Activated T-cell treated with anti-CD3 and anti-CD28 coated beads, Interleukin-2, amount 50 U/mL, for 72 hours (primary cell): Measurements from ENCODE around the gene RAB7A. TPM values are rescaled to one million over a fixed set of nuclear protein-coding genes. Genes with fewer than 3 reads are reported as not detected.
"Not testable (repeated sequence)": the region's sequence is repeated elsewhere in the genome, so short reads cannot be mapped to it uniquely, and the experiment has no call there.

Experiments used
- ATAC-seq, 2 donors: fragments of 150-1000 bp; cut with Tn5 transposase; replicated peaks in 1 of 2; 2 replicates each; pipeline ENCODE4 v1.10.0; 2021; ENCODE audit warnings: moderate library complexity in 2 of 2, mild to moderate bottlenecking in 1 of 2
- DNase-seq, 2 donors: peaks; one replicate each; pipeline ENCODE4 v3.0.0; 2021 to 2022; ENCODE audit warnings: mixed read lengths in 1 of 2
- H3K27ac Mint-ChIP-seq: one replicate; pipeline ENCODE4 v1.8.0; 2022; ENCODE audit warnings: mild to moderate bottlenecking, moderate library complexity, mixed read lengths
- H3K27me3 Mint-ChIP-seq: one replicate; pipeline ENCODE4 v1.8.0; 2022; ENCODE audit warnings: low read depth, mixed read lengths
- H3K36me3 Mint-ChIP-seq, 2 donors: one replicate each; pipeline ENCODE4 v1.8.0; 2022; ENCODE audit warnings: mixed read lengths in 2 of 2, mild to moderate bottlenecking in 1 of 2; ENCODE audit not compliant: insufficient read depth in 2 of 2
- H3K4me1 Mint-ChIP-seq: one replicate; pipeline ENCODE4 v1.8.0; 2022; ENCODE audit warnings: low read depth, mixed read lengths
- H3K4me3 Mint-ChIP-seq, 2 donors: one replicate each; pipeline ENCODE4 v1.8.0; 2022; ENCODE audit warnings: mild to moderate bottlenecking in 2 of 2, mixed read lengths in 2 of 2, moderate library complexity in 2 of 2
- H3K9me3 Mint-ChIP-seq, 2 donors: one replicate each; pipeline ENCODE4 v1.8.0; 2022; ENCODE audit warnings: mixed read lengths in 2 of 2
- total RNA-seq, 2 donors: library from RNA; stranded (reverse); gene quantifications; one replicate each; pipeline ENCODE4 v1.2.3, GENCODE V29; 2022

The RAB7A gene
- total RNA-seq, 2 donors from 2014 or later = 204 to 206 TPM

GRCh38 chr3:128745742-128746141, 19.8 kb downstream of the RAB7A start:
- no peaks in the 10 kb centered on the region for H3K27me3 Mint-ChIP-seq
- H3K4me3 Mint-ChIP-seq = no peak overlapping the region
- peaks cover 45% of the 10 kb centered on the region for H3K4me1 Mint-ChIP-seq
- no peaks in the 10 kb centered on the region for H3K9me3 Mint-ChIP-seq
- peaks cover 3 to 29% of the 10 kb centered on the region in 2 donors for H3K36me3 Mint-ChIP-seq
- no peak for ATAC-seq
- no peak overlapping the region for H3K27ac Mint-ChIP-seq
- no peak for DNase-seq

DNA sequence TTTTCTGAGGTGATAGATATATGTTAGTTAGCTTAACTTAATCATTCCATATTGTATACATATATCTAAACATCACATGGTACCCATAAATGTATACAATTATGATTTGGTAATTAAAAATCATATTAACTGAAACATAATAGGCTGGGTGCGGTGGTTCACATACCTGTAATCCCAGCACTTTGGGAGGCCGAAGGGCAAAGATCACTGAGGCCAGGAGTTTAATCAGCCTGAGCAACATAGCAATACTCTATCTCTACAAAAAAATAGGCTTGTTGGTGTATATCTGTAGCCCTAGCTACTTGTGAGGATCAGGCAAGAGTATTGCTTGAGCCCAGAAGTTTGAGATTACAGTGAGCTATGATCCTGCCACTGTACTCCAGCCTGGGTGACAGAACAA, 20.9 kb downstream of the RAB7A start:
- Mint-ChIP-seq H3K36me3 (peaks cover 2 to 25% of the 10 kb centered on the region in 2 donors), H3K4me1 (peaks cover 44% of the 10 kb centered on the region), H3K27ac (no peak overlapping the region), H3K27me3 (no peaks in the 10 kb centered on the region), H3K4me3 (no peak overlapping the region), H3K9me3 (no peaks in the 10 kb centered on the region)
- DNase-seq (no peak), ATAC-seq (no peak)

DNA sequence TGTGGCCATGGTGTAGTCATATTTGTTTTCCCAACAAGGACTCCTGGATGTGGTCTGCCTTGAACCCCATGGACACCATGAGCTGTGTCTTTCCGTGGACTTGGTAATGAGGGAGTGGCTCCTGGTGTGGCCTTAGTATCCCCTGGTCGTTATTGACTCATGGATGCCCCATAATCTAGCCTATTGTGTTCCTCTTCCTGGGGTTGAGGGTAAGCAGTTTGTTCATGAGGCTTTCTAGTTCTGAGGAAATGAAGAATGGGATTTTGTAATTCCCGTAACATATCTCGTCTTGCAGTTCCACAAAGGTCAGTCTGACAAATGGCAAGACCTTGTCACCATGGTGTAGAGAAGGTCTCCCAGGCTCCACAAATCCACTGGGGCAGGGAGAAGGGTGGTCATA, 22.6 kb downstream of the RAB7A start:
- peaks cover 58% of the 10 kb centered on the region for H3K4me1 Mint-ChIP-seq
- DNase-seq = no peak
- H3K36me3 Mint-ChIP-seq = peaks cover 0 to 21% of the 10 kb centered on the region in 2 donors
- ATAC-seq = no peak
- no peaks in the 10 kb centered on the region for H3K9me3 Mint-ChIP-seq
- H3K4me3 Mint-ChIP-seq = no peak overlapping the region
- no peaks in the 10 kb centered on the region for H3K27me3 Mint-ChIP-seq
- H3K27ac Mint-ChIP-seq = no peak overlapping the region

- Mint-ChIP-seq H3K27ac (no peak overlapping the region), H3K4me3 (no peak overlapping the region), H3K27me3 (no peaks in the 10 kb centered on the region), H3K36me3 (peaks cover 0 to 21% of the 10 kb centered on the region in 2 donors), H3K4me1 (peaks cover 63% of the 10 kb centered on the region), H3K9me3 (no peaks in the 10 kb centered on the region)
- DNase-seq (no peak), ATAC-seq (no peak)
Measured at GRCh38 chr3:128749035-128749434, 23.1 kb downstream of the RAB7A start.

- not testable (repeated sequence) for H3K27ac Mint-ChIP-seq, DNase-seq, H3K9me3 Mint-ChIP-seq, H3K4me3 Mint-ChIP-seq, H3K27me3 Mint-ChIP-seq, ATAC-seq
- peaks cover 63% of the 10 kb centered on the region for H3K4me1 Mint-ChIP-seq
- peaks cover 0 to 22% of the 10 kb centered on the region in 2 donors for H3K36me3 Mint-ChIP-seq
Measured at GRCh38 chr3:128749561-128749960, 23.6 kb downstream of the RAB7A start.

- peak in 1 of 2 donors; percentile 52 for ATAC-seq
- Mint-ChIP-seq H3K9me3 (no peaks in the 10 kb centered on the region), H3K27me3 (no peaks in the 10 kb centered on the region), H3K27ac (peak overlapping the region; percentile 89), H3K4me3 (no peak overlapping the region), H3K36me3 (peaks cover 1 to 22% of the 10 kb centered on the region in 2 donors), H3K4me1 (peaks cover 62% of the 10 kb centered on the region)
- no peak for DNase-seq
Measured at GRCh38 chr3:128753715-128754114, 27.7 kb downstream of the RAB7A start.

GRCh38 chr3:128760042-128760441, 34.1 kb downstream of the RAB7A start:
- H3K36me3 Mint-ChIP-seq = peaks cover 1 to 10% of the 10 kb centered on the region in 2 donors
- H3K27ac Mint-ChIP-seq = no peak overlapping the region
- H3K27me3 Mint-ChIP-seq = no peaks in the 10 kb centered on the region
- H3K4me3 Mint-ChIP-seq = no peak overlapping the region
- H3K4me1 Mint-ChIP-seq = peaks cover 57% of the 10 kb centered on the region
- DNase-seq (no peak), ATAC-seq (no peak)
- no peaks in the 10 kb centered on the region for H3K9me3 Mint-ChIP-seq

DNA sequence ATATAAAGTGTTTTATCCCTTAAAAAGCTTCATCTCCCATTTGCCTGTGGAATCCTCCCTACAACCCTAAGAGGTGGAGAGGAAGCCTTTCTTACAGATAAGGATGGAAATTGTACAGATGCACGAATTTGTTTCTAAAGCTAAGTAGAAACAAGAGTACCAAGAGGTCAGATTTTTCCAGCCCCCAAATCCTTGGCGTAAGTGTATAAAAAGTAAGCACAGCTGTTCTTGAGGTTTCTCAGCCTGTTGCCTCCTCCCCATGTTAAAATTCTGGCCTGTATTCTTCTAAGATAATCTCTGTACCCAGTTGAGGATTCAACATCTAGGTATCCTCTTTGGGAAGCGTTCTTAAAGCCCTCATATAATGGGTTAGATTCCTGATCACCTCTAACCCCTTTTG, 34.9 kb downstream of the RAB7A start:
- H3K9me3 Mint-ChIP-seq = no peaks in the 10 kb centered on the region
- no peak for DNase-seq
- no peak for ATAC-seq
- peaks cover 4 to 8% of the 10 kb centered on the region in 2 donors for H3K36me3 Mint-ChIP-seq
- peaks cover 61% of the 10 kb centered on the region for H3K4me1 Mint-ChIP-seq
- no peak overlapping the region for H3K4me3 Mint-ChIP-seq
- H3K27ac Mint-ChIP-seq = no peak overlapping the region
- H3K27me3 Mint-ChIP-seq = no peaks in the 10 kb centered on the region

DNA sequence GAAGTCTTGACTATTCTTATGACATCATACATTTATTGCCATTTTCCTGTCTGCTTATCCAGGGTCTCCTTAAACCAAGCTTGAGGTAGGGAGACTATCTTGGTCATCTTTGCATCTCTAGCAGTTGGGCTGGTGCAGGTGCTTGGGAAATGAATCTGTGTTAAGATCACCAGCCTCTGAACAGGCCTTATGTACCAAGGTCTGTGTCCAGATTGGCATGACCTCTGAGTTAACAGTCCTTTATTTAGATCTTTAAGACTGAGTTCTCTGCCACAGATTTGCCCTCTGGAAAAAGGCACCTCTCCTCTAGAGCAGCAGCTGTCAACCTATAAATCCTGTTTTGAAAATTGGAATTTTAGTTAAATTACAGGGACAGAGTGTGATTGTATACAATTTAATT, 35.4 kb downstream of the RAB7A start:
- ATAC-seq (no peak), DNase-seq (no peak)
- Mint-ChIP-seq H3K9me3 (no peaks in the 10 kb centered on the region), H3K27me3 (no peaks in the 10 kb centered on the region), H3K4me1 (peaks cover 63% of the 10 kb centered on the region), H3K36me3 (peaks cover 4 to 6% of the 10 kb centered on the region in 2 donors), H3K4me3 (no peak overlapping the region), H3K27ac (peak overlapping the region; percentile 33)

- peak; percentile 99 for ATAC-seq
- no peaks in the 10 kb centered on the region for H3K9me3 Mint-ChIP-seq
- no peak overlapping the region for H3K27ac Mint-ChIP-seq
- peaks cover 79% of the 10 kb centered on the region for H3K4me1 Mint-ChIP-seq
- no peaks in the 10 kb centered on the region for H3K27me3 Mint-ChIP-seq
- peaks cover 3 to 6% of the 10 kb centered on the region in 2 donors for H3K36me3 Mint-ChIP-seq
- H3K4me3 Mint-ChIP-seq = peak overlapping the region in 1 of 2 donors; percentile 36
- DNase-seq = peak; percentile 53 to 66
Measured at GRCh38 chr3:128763967-128764366, 38.0 kb downstream of the RAB7A start.

DNA sequence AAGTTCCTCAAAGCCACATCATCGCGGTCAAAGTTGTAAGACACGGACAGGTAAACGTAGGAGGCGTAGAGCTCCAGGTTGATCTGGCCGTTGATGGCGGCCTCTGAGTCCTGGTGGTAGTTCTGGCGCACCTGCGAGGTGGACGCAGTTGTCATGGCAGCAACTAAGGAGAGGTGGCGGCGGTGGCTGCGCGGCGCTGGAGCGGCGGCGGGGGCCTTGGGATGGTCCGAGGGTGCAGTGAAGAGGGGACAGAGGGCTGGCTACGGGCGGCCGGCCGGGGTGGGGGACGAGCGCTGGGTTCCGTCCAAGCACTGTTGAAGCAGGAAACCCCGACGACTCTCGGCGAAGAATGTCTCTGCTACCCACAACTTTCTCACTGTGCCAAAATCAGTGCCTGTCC, 38.9 kb downstream of the RAB7A start:
- DNase-seq (no peak), ATAC-seq (no peak)
- Mint-ChIP-seq H3K27ac (no peak overlapping the region), H3K4me3 (no peak overlapping the region), H3K27me3 (no peaks in the 10 kb centered on the region), H3K9me3 (no peaks in the 10 kb centered on the region), H3K4me1 (peaks cover 79% of the 10 kb centered on the region), H3K36me3 (peaks cover 3 to 8% of the 10 kb centered on the region in 2 donors)

GRCh38 chr3:128767094-128767750, 41.2 kb downstream of the RAB7A start:
- H3K4me1 Mint-ChIP-seq = peaks cover 72% of the 10 kb centered on the region
- H3K4me3 Mint-ChIP-seq = peak overlapping the region; percentile 5 to 57
- DNase-seq (no peak), ATAC-seq (no peak)
- H3K36me3 Mint-ChIP-seq = peaks cover 3 to 10% of the 10 kb centered on the region in 2 donors
- H3K9me3 Mint-ChIP-seq = no peaks in the 10 kb centered on the region
- H3K27me3 Mint-ChIP-seq = no peaks in the 10 kb centered on the region
- H3K27ac Mint-ChIP-seq = peak overlapping the region; percentile 3

DNA sequence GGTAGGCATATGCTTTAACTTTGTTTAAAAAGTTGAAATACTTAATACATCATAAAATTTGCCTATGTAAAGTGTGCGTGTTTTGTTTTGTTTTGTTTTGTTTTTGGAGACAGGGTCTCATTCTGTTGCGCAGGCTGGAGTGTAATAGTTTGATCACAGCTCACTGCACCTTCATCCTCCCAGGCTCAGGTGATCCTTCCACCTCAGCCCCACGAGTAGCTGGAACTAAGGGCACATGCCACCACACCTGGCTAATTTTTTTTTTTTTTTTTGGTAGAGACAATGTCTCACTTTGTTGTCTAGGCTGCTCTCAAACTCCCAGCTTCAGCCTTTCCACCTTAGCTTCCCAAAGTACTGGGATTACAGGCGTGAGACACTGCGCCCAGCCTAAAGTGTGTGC, 42.5 kb downstream of the RAB7A start:
- Mint-ChIP-seq H3K9me3 (peaks cover 0 to 3% of the 10 kb centered on the region in 2 donors), H3K27me3 (no peaks in the 10 kb centered on the region), H3K27ac (peak overlapping the region; percentile 74), H3K4me3 (no peak overlapping the region), H3K36me3 (peaks cover 3 to 15% of the 10 kb centered on the region in 2 donors), H3K4me1 (peaks cover 67% of the 10 kb centered on the region)
- DNase-seq = no peak
- no peak for ATAC-seq

DNA sequence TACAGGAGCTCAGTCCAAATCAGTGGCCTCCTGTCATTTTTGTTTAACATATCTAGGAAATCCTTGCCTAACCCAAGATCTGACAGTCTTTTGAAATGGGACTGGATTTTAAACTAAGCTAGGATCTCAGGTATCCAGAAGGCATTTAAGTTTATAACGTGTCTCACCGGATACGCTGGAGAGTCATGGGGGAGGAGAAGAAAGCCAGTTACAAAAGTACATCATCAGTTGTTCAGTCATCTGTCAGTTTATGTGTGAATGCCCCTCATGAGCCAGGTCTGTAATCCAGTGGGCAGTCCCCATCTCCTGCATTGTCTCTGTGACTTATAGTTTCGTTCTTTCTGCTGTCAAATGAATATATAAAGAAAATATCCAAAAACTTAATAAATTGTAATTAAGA, 44.4 kb downstream of the RAB7A start:
- Mint-ChIP-seq H3K36me3 (peaks cover 0 to 10% of the 10 kb centered on the region in 2 donors), H3K27ac (peak overlapping the region; percentile 31), H3K4me1 (peaks cover 65% of the 10 kb centered on the region), H3K4me3 (no peak overlapping the region), H3K27me3 (no peaks in the 10 kb centered on the region), H3K9me3 (peaks cover 0 to 3% of the 10 kb centered on the region in 2 donors)
- no peak for ATAC-seq
- DNase-seq = no peak
